Measurements from ENCODE around the gene GFRA1. TPM values are rescaled to one million over a fixed set of nuclear protein-coding genes. Genes with fewer than 3 reads are reported as not detected.

GFRA1 gene
- polyA plus RNA-seq, 2 of the 4 experiments (the other 2 are of a cell fraction) = 4.0 to 9.5 TPM

- Histone ChIP-seq H3K4me2 (no peak overlapping the region), H3K4me1 (no peaks in the 10 kb centered on the region), H3K9me3 (peaks cover 4% of the 10 kb centered on the region; the same call in 1 of the 3 replicates), H3K4me3 (no peak overlapping the region), H3K27ac (no peak overlapping the region)
- ChIA-PET POLR2A (no interaction called here), CTCF (interaction anchor here (0.8 kb wide), 1 partner anchor 163 kb away, joined by 4 read pairs; no protein-coding TSS in a partner anchor)
- ATAC-seq (no peak), DNase-seq (ENCODE audit: low read depth in 1 of 2, low spot score in 1 of 2) (no peak), FAIRE-seq (no peak)
- WGBS (ENCODE audit: missing lambda C conversion rate) = 44% methylated on average over 4 of the region's 4 CpGs
- no peak for TF ChIP-seq MAZ (IDR thresholded peaks at IDR 0.05; ENCODE audit: borderline replicate concordance, low read depth, low read length)
- no peak for TF ChIP-seq EHMT2 (IDR thresholded peaks at IDR 0.05; ENCODE audit: low read depth)
- no peak for TF ChIP-seq MAX (IDR thresholded peaks at IDR 0.05)
- no peak for TF ChIP-seq CBX8 (IDR thresholded peaks at IDR 0.05)
- TF ChIP-seq FOXS1 (CRISPR knock-in tag; IDR thresholded peaks at IDR 0.05) = no peak
- no peak for TF ChIP-seq BHLHE40 (IDR thresholded peaks at IDR 0.05; ENCODE audit: low read depth, low read length)
- no peak for TF ChIP-seq PBX3 (IDR thresholded peaks at IDR 0.05)
- no peak for TF ChIP-seq RNF2 (IDR thresholded peaks at IDR 0.05; ENCODE audit: borderline replicate concordance, low read depth)
Measured at GRCh38 chr10:116124777-116125176, 148.2 kb downstream of the GFRA1 start.

- ATAC-seq (no peak), FAIRE-seq (no peak), DNase-seq (ENCODE audit: low read depth in 1 of 2, low spot score in 1 of 2) (no peak)
- Histone ChIP-seq H3K4me3 (no peak overlapping the region), H3K9me3 (no peaks in the 10 kb centered on the region), H3K27ac (no peak overlapping the region), H3K4me2 (no peak overlapping the region), H3K4me1 (no peaks in the 10 kb centered on the region)
- POLR2A ChIA-PET = no interaction called here
- TF ChIP-seq TP53 (CRISPR knock-in tag; IDR thresholded peaks at IDR 0.05) = no peak
- TF ChIP-seq RARB (CRISPR knock-in tag; IDR thresholded peaks at IDR 0.05) = no peak
- TF ChIP-seq HEYL (CRISPR knock-in tag; IDR thresholded peaks at IDR 0.05) = no peak
- no peak for TF ChIP-seq ELK1 (IDR thresholded peaks at IDR 0.05; ENCODE audit: low read depth, low read length)
- TF ChIP-seq CBX2 (IDR thresholded peaks at IDR 0.05; ENCODE audit: borderline replicate concordance, low read depth) = no peak
- TF ChIP-seq ESRRA (IDR thresholded peaks at IDR 0.05; ENCODE audit: borderline replicate concordance, low read length) = no peak
- CTCF ChIA-PET = interaction anchor here (1.1 to 1.5 kb wide), 3 partner anchors 50 to 165 kb away, joined by 3 read pairs; no protein-coding TSS in a partner anchor
- WGBS (ENCODE audit: missing lambda C conversion rate) = 31% methylated on average over 1 of the region's 1 CpG
Measured at GRCh38 chr10:116122664-116123063, 150.3 kb downstream of the GFRA1 start.

GRCh38 chr10:116121640-116122525 lies 151.1 kb downstream of the GFRA1 start:
- DNase-seq (ENCODE audit: low read depth in 1 of 2, low spot score in 1 of 2) (no peak), FAIRE-seq (no peak)

GRCh38 chr10:116120688-116121455 lies 152.1 kb downstream of the GFRA1 start:
- H3K4me2 ChIP-seq = no peak overlapping the region
- no peak for DNase-seq (ENCODE audit: low read depth in 1 of 2, low spot score in 1 of 2)
- no peak for FAIRE-seq
- no peak overlapping the region for H3K4me3 ChIP-seq
- no peaks in the 10 kb centered on the region for H3K9me3 ChIP-seq
- ATAC-seq = no peak
- no peak overlapping the region for H3K27ac ChIP-seq
- 48% methylated on average over 8 of the region's 12 CpGs for WGBS (ENCODE audit: missing lambda C conversion rate)
- CTCF ChIA-PET = interaction anchor here (0.6 to 1.5 kb wide), 4 partner anchors 14 to 114 kb away, joined by 3 read pairs; no protein-coding TSS in a partner anchor
- no peaks in the 10 kb centered on the region for H3K4me1 ChIP-seq
- POLR2A ChIA-PET = no interaction called here
- TF ChIP-seq KDM1A (IDR thresholded peaks at IDR 0.05; ENCODE audit: low read depth) = no peak
- no peak for TF ChIP-seq FOSL2 (IDR thresholded peaks at IDR 0.05)
- no peak for TF ChIP-seq FOSL2 (CRISPR knock-in tag; IDR thresholded peaks at IDR 0.05)
- no peak for TF ChIP-seq ZC3H11A (IDR thresholded peaks at IDR 0.05)
- TF ChIP-seq HDAC2 (IDR thresholded peaks at IDR 0.05) = no peak
- no peak for TF ChIP-seq RCOR1 (IDR thresholded peaks at IDR 0.05; ENCODE audit: low read depth, low read length)
- no peak for TF ChIP-seq EHMT2 (IDR thresholded peaks at IDR 0.05; ENCODE audit: low read depth)
- TF ChIP-seq NR3C1 (IDR thresholded peaks at IDR 0.05) = no peak
- TF ChIP-seq RAD21 (conservative IDR thresholded peaks at IDR 0.05 in 1 of 2, IDR thresholded peaks at IDR 0.05 in 1 of 2) = no peak
- TF ChIP-seq ZNF302 (CRISPR knock-in tag; IDR thresholded peaks at IDR 0.05) = no peak
- no peak for TF ChIP-seq PHF8 (IDR thresholded peaks at IDR 0.05; ENCODE audit: borderline replicate concordance, low read depth)
- no peak for TF ChIP-seq NPAS2 (CRISPR knock-in tag; IDR thresholded peaks at IDR 0.05; ENCODE audit: borderline replicate concordance)
- TF ChIP-seq TP53 (CRISPR knock-in tag; IDR thresholded peaks at IDR 0.05) = no peak
- TF ChIP-seq MAZ (IDR thresholded peaks at IDR 0.05; ENCODE audit: borderline replicate concordance, low read depth, low read length) = no peak

More at GRCh38 chr10:116121640-116122525, 151.1 kb downstream of the GFRA1 start:
- ChIA-PET POLR2A (no interaction called here), CTCF (interaction anchor here (0.6 to 1.5 kb wide), 6 partner anchors 13 to 166 kb away, joined by 3 read pairs; no protein-coding TSS in a partner anchor)
- no peak overlapping the region for H3K4me2 ChIP-seq
- no peak overlapping the region for H3K4me3 ChIP-seq
- H3K27ac ChIP-seq = no peak overlapping the region
- WGBS (ENCODE audit: missing lambda C conversion rate) = 33% methylated on average over 6 of the region's 8 CpGs
- TF ChIP-seq RCOR1 (IDR thresholded peaks at IDR 0.05; ENCODE audit: low read depth, low read length) = no peak
- no peak for ATAC-seq
- H3K4me1 ChIP-seq = no peaks in the 10 kb centered on the region
- no peaks in the 10 kb centered on the region for H3K9me3 ChIP-seq
